Activated naive CD4-positive, alpha-beta T cell treated with anti-CD3 and anti-CD28 coated beads, Interleukin-2, amount 10 ng/mL, durations not matched to agents 7 days and 5 days (primary cell): ENCODE measurements around the gene MYOC.
"Not testable (repeated sequence)": the region's sequence is repeated elsewhere in the genome, so short reads cannot be mapped to it uniquely, and the experiment has no call there.

Source experiments
- CTCF ChIA-PET: fragments of 350-600 bp; sonication (Branson Sonifier 250); formaldehyde crosslinking; loops from one replicate; lab custom pipeline; 2021; ENCODE audit warnings: antibody characterized with exemption; lab: Charles Lee
- DNase-seq: peaks from one replicate; pipeline ENCODE4 v3.0.0-alpha.2; 2020
- H3K27ac Mint-ChIP-seq: one replicate; pipeline ENCODE4 v1.8.0; 2021; ENCODE audit warnings: mild to moderate bottlenecking, moderate library complexity, mixed read lengths
- H3K27me3 Mint-ChIP-seq: one replicate; pipeline ENCODE4 v1.8.0; 2021; ENCODE audit warnings: mild to moderate bottlenecking, mixed read lengths
- H3K36me3 Mint-ChIP-seq: one replicate; pipeline ENCODE4 v1.8.0; 2021; ENCODE audit warnings: mixed read lengths
- H3K4me1 Mint-ChIP-seq: one replicate; pipeline ENCODE4 v1.8.0; 2021; ENCODE audit warnings: mixed read lengths
- H3K4me3 Mint-ChIP-seq: one replicate; pipeline ENCODE4 v1.8.0; 2021; ENCODE audit warnings: mild to moderate bottlenecking, moderate library complexity, mixed read lengths
- H3K9me3 Mint-ChIP-seq: one replicate; pipeline ENCODE4 v1.8.0; 2021; ENCODE audit warnings: mixed read lengths

MYOC gene

GRCh38 chr1:171641076-171641864 lies 11.2 kb downstream of the MYOC start:
- Mint-ChIP-seq H3K27ac (no peak overlapping the region), H3K4me3 (no peak overlapping the region), H3K27me3 (peaks cover 21% of the 10 kb centered on the region), H3K9me3 (no peaks in the 10 kb centered on the region), H3K36me3 (no peaks in the 10 kb centered on the region), H3K4me1 (peaks cover 4% of the 10 kb centered on the region)
- CTCF ChIA-PET = interaction anchor here (1.2 to 6.8 kb wide), 2 partner anchors 75 to 345 kb away, joined by 4 to 89 read pairs; no protein-coding TSS in a partner anchor
- no peak for DNase-seq

GRCh38 chr1:171640225-171640624 lies 12.3 kb downstream of the MYOC start:
- Mint-ChIP-seq H3K36me3 (no peaks in the 10 kb centered on the region), H3K4me3 (no peak overlapping the region), H3K27ac (no peak overlapping the region), H3K27me3 (peaks cover 16% of the 10 kb centered on the region), H3K9me3 (no peaks in the 10 kb centered on the region), H3K4me1 (peaks cover 6% of the 10 kb centered on the region)
- CTCF ChIA-PET = no interaction called here
- DNase-seq = no peak

- Mint-ChIP-seq H3K4me3 (no peak overlapping the region), H3K9me3 (no peaks in the 10 kb centered on the region), H3K36me3 (no peaks in the 10 kb centered on the region), H3K27me3 (peaks cover 11% of the 10 kb centered on the region), H3K4me1 (peaks cover 2% of the 10 kb centered on the region), H3K27ac (no peak overlapping the region)
- no peak for DNase-seq
- CTCF ChIA-PET = no interaction called here
These were observed 14.4 kb downstream of the MYOC start for GRCh38 chr1:171637928-171638576.

- Mint-ChIP-seq H3K4me1 (peaks cover 2% of the 10 kb centered on the region), H3K36me3 (no peaks in the 10 kb centered on the region), H3K27ac (no peak overlapping the region), H3K27me3 (peaks cover 10% of the 10 kb centered on the region), H3K9me3 (no peaks in the 10 kb centered on the region), H3K4me3 (no peak overlapping the region)
- DNase-seq = no peak
- CTCF ChIA-PET = interaction anchor here (2.9 kb wide), 1 partner anchor 9 kb away, joined by 16 read pairs; no protein-coding TSS in a partner anchor
These were observed 16.3 kb downstream of the MYOC start for GRCh38 chr1:171636141-171636540.

DNA sequence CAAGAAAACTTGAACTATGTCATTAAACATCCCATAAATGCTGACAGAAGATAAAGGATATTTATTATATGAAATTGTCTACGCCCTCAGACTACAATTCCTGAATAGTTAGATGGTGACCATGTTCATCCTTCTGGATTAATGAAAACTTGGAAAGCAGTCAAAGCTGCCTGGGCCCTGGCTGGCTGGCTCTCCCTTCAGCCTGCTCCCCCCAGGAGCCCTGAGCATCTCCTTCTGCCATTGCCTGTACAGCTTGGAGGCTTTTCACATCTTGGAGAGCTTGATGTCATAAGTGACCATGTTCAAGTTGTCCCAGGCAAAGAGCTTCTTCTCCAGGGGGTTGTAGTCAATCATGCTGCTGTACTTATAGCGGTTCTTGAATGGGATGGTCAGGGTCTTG lies 16.8 kb downstream of the MYOC start:
- peaks cover 14% of the 10 kb centered on the region for H3K27me3 Mint-ChIP-seq
- H3K4me1 Mint-ChIP-seq = peaks cover 2% of the 10 kb centered on the region
- H3K9me3 Mint-ChIP-seq = no peaks in the 10 kb centered on the region
- H3K36me3 Mint-ChIP-seq = no peaks in the 10 kb centered on the region
- CTCF ChIA-PET = interaction anchor here (2.9 kb wide), 1 partner anchor 9 kb away, joined by 16 read pairs; no protein-coding TSS in a partner anchor
- no peak overlapping the region for H3K4me3 Mint-ChIP-seq
- no peak overlapping the region for H3K27ac Mint-ChIP-seq
- DNase-seq = no peak

- no peak for DNase-seq
- no peaks in the 10 kb centered on the region for H3K36me3 Mint-ChIP-seq
- H3K4me3 Mint-ChIP-seq = no peak overlapping the region
- no peak overlapping the region for H3K27ac Mint-ChIP-seq
- no peaks in the 10 kb centered on the region for H3K9me3 Mint-ChIP-seq
- no peaks in the 10 kb centered on the region for H3K4me1 Mint-ChIP-seq
- H3K27me3 Mint-ChIP-seq = peaks cover 17% of the 10 kb centered on the region
- CTCF ChIA-PET = no interaction called here
These were observed 24.3 kb downstream of the MYOC start for GRCh38 chr1:171628225-171628624.

GRCh38 chr1:171627020-171627419 lies 25.5 kb downstream of the MYOC start:
- Mint-ChIP-seq H3K4me3 (no peak overlapping the region), H3K27me3 (peaks cover 12% of the 10 kb centered on the region), H3K27ac (no peak overlapping the region), H3K9me3 (no peaks in the 10 kb centered on the region), H3K36me3 (no peaks in the 10 kb centered on the region), H3K4me1 (no peaks in the 10 kb centered on the region)
- no peak for DNase-seq
- CTCF ChIA-PET = no interaction called here

DNA sequence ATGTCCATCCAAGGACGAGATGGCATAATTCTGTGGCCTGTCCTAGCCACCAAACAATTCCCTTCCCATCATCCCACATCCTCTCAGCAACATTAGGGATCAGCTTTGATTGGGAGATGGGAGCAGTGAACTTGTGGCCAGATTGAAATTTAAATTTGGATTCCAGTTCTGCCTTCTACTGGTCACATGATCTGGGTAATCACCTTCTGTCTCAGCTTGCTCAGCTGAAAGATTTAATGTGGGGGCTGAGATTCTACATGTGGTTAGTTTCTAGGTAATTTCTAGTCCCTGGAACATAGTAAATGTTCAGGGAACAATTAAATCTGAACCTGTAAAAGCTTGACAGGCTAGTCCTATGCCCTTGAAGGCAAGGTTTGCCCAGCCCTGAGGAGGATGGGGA lies 27.3 kb downstream of the MYOC start:
- H3K27ac Mint-ChIP-seq = no peak overlapping the region
- DNase-seq = no peak
- H3K9me3 Mint-ChIP-seq = no peaks in the 10 kb centered on the region
- peaks cover 6% of the 10 kb centered on the region for H3K27me3 Mint-ChIP-seq
- CTCF ChIA-PET = no interaction called here
- H3K4me1 Mint-ChIP-seq = no peaks in the 10 kb centered on the region
- H3K36me3 Mint-ChIP-seq = no peaks in the 10 kb centered on the region
- no peak overlapping the region for H3K4me3 Mint-ChIP-seq

DNA sequence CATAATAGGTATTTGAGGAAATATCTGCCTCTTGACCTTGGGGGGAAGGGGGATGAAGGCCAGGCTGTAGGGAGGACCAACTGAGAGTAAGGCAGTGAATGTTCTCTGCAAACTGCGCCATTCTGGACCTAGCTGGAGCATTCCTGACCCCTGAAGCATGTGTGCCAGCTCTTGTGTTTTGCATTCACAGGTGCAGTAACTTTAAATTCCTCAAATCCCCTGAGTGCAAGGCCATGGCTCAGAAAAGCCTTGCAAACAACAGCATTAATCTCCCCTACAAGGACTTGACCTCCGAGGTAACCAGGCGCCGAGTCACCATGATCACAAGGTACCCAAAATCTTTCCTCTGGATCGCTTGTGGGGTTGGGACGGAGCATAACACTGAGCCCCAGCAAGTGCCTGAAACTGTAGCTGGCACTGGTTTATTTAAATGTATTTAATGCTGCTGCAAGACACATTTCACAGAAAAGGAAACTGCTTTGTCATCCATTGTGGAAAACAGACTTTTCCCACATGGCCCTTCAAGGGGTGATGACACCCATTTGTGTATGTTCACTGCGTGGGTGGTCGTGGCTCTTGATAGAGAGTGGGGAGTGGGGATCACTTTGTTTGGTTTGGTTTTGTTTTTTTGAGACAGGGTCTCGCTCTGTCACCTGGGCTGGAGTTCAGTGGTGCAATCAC lies 28.7 kb downstream of the MYOC start:
- CTCF ChIA-PET = no interaction called here
- no peaks in the 10 kb centered on the region for H3K36me3 Mint-ChIP-seq
- DNase-seq = no peak
- no peaks in the 10 kb centered on the region for H3K9me3 Mint-ChIP-seq
- no peak overlapping the region for H3K4me3 Mint-ChIP-seq
- H3K4me1 Mint-ChIP-seq = no peaks in the 10 kb centered on the region
- H3K27ac Mint-ChIP-seq = no peak overlapping the region
- H3K27me3 Mint-ChIP-seq = no peaks in the 10 kb centered on the region

DNA sequence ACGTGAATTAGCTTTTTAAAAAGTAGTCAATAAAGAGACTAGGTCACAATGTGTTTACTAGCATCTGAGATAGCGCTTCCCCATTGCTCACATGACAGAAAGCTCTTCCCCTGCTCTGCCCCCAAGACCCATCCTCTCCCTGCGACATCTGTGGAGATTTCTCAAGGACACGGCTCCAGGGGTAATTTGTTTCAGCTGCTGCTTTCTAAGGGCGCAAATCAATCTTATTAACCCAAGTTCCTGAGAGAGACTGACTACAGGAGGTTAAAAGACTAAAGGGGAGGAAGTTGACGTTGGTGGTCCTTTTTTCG lies 30.4 kb downstream of the MYOC start, which contains the start of gene MYOCOS:
Gene MYOCOS (plus strand): TSS at position 92 of the 311 bp plus-strand sequence. CDS start 1,641 bp downstream, outside the sequence.
- peaks cover 6% of the 10 kb centered on the region for H3K27me3 Mint-ChIP-seq
- no peak within 1 kb of the TSS for H3K27ac Mint-ChIP-seq
- no peaks in the 10 kb centered on the region for H3K4me1 Mint-ChIP-seq
- DNase-seq = no peak
- no peaks in the 10 kb centered on the region for H3K36me3 Mint-ChIP-seq
- no peak within 1 kb of the TSS for H3K4me3 Mint-ChIP-seq
- no peaks in the 10 kb centered on the region for H3K9me3 Mint-ChIP-seq
- CTCF ChIA-PET = no interaction called here

DNA sequence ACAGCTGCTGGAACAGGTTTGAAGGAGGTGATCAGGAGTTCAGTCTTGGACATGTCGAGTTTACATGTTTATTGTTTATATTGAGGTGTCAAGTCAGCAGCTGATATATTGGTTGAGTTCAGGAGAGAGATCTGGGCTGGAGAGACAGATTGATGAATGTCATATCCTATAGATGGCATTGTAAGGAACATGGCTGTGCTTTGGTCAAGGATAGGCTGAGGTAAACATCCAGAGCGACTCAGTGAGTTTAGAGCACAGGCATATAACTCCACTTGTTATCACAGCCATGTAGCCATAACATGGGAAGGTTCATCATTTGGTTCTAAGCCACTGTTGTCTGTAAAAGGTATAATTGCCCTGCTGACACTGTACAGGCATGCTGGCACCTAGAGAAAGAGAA lies 35.9 kb downstream of the MYOC start:
- DNase-seq = no peak
- CTCF ChIA-PET = no interaction called here
- Mint-ChIP-seq H3K36me3 (no peaks in the 10 kb centered on the region), H3K9me3 (no peaks in the 10 kb centered on the region), H3K4me1 (no peaks in the 10 kb centered on the region), H3K27me3 (peaks cover 6% of the 10 kb centered on the region), H3K27ac (no peak overlapping the region), H3K4me3 (no peak overlapping the region)

DNA sequence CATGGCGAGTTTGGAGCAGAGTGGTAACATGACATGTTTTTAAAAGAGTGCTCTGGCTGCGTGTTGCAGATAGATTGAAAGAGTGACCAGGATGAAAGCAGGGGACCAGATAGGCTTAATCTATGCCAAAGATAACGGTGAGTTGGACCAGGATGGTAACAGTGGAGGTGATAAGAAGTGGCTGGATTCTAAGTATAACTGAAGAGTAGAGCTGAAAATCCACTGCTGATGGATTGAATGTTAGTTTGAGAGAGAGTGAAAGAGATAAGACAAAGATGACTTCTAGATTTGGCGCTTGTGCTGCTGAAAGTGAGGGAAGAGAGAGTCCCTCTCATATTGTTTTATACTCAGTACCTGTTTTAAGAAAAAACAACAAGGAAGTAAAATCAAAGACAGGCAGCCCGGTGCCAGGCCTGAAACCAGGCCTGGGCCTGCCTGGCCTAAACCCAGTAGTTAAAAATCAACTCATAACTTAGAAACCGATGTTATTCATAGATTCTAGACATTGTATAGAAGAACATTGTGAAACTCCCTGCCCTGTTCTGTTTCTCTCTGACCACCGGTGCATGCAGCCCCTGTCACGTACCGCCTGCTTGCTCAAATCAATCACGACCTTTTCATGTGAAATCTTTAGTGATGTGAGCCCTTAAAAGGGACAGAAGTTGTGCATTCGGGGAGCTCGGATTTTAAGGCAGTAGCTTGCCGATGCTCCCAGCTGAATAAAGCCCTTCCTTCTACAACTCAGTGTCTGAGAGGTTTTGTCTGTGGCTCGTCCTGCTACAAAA lies 37.2 kb downstream of the MYOC start:
- CTCF ChIA-PET, H3K27ac Mint-ChIP-seq, H3K36me3 Mint-ChIP-seq: not testable (repeated sequence)

DNA sequence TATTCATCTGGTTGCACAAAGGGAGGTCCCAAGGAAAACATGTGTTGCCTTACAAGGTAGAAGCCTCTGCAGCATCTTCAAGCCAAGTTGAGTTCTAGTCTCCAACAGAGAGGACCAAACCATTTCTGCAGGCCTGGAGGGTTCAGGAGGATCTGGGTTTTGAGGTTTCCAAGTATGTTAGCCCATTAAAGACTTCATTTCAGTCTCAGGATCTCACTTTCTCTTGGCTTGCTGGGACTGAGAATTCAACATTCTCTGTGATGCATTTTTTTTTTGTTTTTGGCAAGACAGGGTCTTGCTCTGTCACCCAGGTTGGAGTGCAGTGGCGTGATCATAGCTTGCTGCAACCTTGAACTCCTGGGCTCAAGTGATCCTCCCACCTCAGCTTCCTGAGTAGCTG lies 39.2 kb downstream of the MYOC start:
- DNase-seq = no peak
- Mint-ChIP-seq H3K4me3 (no peak overlapping the region), H3K27ac (no peak overlapping the region), H3K4me1 (no peaks in the 10 kb centered on the region), H3K36me3 (no peaks in the 10 kb centered on the region), H3K27me3 (peaks cover 6% of the 10 kb centered on the region), H3K9me3 (no peaks in the 10 kb centered on the region)
- CTCF ChIA-PET = no interaction called here

More for the DNA sequence above, 37.2 kb downstream of the MYOC start:
- not testable (repeated sequence) for H3K9me3 Mint-ChIP-seq, H3K27me3 Mint-ChIP-seq, H3K4me1 Mint-ChIP-seq, DNase-seq, H3K4me3 Mint-ChIP-seq

DNA sequence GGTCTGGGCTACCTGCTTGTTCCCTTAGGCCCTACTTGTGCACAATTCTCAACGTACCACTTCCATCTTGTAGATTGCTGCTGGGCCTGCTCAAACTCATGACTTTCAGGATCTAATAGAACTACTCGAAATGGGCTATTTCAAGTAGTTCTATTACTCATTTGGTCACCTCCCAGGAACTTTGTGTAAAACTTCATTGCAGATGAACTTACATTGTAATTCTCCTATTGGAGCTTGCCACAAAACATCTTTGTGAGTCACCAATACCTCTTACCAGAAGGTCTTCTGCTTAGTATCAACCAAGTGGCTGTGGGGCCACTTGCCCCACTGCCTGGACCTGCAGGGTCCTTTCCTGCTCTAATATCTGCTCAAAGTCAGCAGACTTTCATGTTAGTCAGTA lies 41.2 kb downstream of the MYOC start:
- DNase-seq = no peak
- CTCF ChIA-PET = no interaction called here
- Mint-ChIP-seq H3K9me3 (no peaks in the 10 kb centered on the region), H3K27me3 (no peaks in the 10 kb centered on the region), H3K4me3 (no peak overlapping the region), H3K4me1 (no peaks in the 10 kb centered on the region), H3K36me3 (no peaks in the 10 kb centered on the region), H3K27ac (no peak overlapping the region)
